DMS53 treated with DMSO at 0.1 percent for 48 hours (cell line): ENCODE data around the gene DMWD.

Source experiments
- DNase-seq: peaks from one replicate; lab custom pipeline; 2025; ENCODE audit not compliant: unreplicated experiment; lab: John Stamatoyannopoulos, UW

Gene DMWD

DNA sequence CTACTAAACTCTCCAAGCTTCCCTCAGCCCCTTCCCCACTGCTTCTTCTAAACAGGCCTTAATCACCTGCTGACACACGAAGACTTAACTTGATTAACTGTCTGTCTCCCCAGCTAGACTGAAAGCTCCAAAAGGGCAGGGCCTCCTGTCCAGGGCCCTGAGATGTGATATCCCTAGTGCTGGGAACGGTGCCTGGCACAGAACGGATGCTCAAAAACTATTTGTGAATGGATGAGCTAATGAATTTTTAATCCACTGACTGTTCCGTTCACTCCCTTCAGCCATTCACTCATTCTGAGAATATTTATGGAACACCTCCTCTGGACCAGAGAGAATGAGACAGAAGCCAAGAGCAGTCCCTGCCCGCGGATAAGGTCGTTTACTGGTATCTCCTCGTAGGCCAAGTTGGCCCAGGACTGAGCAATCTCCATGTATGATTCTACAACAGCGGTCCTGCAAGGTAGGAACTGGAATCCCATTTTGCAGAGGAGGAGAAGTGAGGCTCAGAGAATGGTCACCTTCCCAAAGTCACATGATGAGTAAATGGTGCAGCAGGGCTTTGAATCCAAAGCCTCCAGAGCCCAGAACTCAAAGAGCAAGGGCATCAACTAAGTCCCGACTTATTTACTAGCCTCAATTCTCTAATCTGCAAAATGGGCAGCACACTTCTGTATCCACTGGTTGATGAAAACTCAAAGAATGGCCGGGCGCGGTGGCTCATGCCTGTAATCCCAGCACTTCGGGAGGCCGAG lies 3.4 kb downstream of the DMWD start:
- no peak for DNase-seq

DNA sequence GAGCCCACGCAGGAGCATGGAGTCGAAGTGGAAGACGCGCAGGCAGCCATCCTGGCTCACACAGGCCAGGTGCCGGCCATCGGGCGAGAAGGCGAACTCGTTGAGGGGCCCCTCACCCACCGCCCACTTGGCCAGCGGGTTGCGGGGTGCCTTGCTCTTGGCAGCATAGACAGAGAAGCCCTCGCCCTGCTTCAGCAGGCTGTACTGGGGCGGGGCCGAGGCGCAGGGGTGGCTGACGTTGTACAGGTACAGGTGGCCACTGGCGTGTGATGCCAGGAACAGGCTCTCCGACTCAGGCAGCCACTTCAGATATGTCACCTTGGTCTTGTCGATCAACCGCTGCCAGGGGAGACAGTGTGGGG lies 6.1 kb downstream of the DMWD start:
- no peak for DNase-seq

DNA sequence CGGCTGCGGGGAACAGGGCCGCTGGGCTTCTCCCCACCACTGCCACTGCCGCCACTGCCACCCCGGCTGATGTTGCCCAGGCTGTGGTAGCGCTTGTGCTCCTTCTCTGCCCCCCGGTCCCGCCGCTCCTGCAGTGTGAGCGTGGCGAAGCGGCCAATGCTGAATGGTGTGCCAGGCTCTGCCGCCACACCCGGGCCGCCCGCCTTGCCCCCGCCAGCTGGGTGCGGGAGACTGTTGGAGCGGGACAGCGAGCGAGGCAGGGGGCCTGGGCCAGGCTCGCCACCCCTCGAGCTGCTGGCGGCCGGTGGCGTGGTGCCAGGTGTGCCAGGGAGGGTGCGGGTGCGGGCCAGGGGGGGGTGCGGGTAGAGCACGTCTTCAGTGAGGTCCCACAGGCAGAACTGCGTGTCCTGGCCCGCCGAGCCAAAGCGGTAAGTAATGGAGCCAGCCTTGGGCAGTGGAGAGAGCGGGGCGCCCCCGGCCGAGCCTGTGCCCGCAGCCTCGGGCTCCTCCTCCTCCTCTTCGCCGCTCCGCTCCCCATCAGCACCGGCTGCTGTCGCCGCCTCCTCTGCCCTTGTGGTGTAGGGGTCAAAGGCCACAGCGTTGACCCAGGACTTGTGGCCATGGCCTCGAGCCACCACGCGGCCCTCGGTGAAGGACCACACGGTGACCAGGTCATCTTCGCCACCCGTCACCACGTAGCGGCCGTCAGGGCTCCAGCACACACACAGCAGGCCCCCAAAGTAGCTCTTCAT lies 6.7 kb downstream of the DMWD start:
- DNase-seq, result no peak

DNA sequence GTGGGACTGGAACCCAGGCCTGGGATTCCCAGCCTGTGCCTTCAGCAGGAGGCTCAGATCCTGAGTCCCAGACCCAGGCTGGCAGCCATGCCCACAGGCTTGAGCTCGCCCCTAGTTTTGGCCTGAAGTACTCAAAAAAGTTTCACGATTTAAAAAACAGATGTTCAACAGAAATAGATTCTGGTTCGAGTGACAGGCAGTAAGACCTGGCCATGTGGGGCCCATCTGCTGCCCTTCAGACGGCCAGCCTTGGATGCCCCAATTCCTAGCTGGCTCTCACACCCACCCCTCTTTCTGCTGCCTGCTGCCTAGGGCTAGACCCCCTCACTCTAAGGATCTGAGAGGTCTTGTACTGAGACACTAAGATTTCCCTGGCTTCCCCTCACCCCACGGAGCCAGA lies 7.5 kb downstream of the DMWD start:
- DNase-seq, result no peak

DNA sequence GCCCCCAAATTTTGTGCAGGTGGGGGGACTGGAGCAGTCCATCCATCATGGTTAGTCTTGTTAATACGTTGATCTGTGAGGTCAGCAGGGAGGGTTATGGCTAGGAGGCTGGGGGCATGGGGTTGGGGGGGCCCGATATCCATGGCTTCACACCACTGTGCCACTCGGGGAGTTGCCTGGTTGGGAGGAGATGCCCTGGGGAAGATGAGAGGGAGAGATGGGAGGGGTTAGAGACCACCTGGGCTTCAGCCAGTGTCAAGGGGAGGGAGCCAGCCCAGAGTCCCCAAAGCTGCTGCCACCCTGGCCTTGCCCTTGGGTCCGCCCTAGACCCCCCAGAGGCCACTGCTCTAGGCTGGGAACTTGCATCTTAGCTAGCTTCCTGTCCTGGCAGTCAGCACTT lies 8.5 kb downstream of the DMWD start:
- no peak for DNase-seq

DNA sequence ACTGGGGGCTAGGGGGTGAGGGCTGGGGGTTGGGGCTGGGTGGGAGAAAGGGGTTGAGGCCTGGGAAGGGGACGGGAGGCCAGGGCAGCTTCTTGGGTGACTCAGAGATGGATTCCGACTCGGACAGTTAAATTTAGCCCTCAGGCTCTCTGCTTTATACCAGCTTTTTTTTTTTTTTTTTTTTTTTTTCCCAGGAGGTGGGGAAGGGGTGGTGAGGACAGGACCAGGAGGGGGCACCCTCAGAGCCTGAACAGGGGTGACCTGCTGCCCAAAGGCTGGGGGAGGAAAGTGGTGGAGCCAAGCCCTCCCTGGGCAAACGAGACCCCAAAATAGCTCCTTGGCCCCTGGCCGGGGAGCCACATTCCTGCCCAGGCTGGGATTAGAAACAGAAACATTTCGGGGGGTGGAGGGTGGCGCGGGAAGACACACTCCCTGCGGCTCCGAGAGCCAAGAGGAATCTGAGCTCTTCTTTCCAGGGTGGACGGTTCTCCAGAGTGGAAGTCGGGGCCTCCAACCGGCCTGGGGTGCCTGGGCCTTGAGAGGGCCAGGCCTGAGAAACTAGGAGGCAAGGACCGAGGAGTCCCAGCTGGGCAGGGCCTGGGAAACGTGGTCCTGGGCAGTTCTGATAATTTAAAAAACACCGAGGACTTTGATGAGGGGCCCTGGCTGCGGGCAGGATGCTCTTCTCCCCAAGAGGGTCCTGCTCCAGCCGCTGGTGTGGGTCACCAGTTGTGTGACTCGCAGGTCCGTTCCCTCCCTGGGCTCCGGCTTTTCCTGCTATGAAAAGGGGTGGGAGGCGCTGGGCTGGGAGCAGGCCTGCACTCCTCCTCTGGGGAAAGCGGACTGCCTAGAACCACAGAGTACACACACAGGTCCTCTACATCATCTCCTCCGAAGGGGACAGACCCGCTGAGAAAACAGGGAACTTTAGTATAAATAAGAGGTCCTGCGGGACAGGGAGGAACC lies 9.5 kb downstream of the DMWD start:
- no peak for DNase-seq

DNA sequence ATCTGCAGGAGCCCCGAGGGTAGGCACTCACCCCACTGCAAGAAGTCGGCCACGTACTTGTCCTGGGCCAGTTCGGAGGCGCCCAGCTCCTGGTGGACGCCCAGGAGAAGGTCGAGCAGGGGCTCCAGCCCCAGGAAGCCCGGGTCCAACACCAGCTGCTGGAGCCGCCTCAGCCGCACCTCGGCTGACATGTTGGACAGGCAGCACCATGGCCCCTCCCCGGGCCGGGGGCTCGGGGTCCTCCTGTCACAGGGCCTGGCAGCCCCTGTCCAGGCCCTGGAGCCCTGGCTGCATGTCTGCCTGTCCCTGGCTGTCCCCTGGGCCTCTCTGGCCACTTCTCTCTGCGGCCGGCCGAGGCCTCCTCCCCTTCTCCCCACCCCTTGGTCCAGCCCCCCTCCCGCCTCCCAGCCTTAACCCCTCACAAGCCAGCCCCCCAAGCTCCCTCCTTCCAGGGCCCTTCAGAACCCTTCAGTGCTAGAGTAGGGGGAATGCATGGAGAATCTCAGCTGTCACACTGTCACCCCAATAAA lies 10.4 kb downstream of the DMWD start, which contains the start of gene DMPK:
Gene DMPK (minus strand): TSS at position 329 of the 530 bp plus-strand sequence. CDS start 138 bp downstream, at position 191.
- DNase-seq, result peak; percentile 11

DNA sequence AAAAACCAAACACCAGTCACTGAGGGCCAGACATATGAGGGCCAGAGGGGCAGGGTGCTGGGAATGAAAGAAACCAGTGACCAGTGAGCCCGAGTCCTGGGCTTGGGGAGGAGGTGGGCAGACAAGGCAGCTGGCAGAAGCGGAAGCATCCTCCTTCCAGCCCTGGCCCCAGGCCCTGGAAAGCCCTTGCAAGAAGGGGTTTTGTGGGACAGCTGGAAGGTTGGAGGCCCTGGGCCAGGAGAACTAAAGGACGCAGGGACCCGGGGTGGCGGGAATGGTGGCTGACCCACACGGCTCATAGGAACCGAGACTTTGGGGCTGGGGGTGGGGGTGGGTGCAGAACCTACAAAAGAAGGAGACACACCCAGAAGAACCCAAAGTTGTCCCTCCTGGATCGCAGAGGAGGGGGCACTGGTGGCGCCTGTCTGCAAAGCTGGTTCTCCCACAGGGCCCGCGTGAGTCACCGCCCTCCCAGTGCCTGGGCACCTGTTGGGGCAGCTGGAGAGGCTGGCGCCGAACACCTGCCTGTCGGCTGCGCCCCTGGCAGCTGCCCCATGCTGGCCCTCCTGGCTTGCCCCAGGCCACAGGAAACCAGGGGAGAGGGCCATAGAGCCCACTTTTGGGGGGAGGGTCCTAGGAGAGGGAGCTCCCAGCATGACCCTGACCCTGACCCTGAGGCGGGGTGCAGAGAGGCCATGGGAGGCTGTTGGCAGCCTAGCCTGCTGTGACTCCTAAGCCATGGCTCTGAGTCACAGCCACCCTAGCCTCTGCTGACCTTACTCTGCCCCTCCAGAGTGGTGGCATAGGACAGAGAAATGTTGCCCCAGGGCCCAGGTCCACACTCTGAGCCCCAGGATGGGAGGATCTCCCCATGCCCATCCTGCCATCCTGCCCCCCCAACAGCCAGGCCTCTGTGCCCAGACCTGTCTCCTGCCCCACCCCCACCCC lies 11.2 kb downstream of the DMWD start:
- DNase-seq, result peak; percentile 76

DNA sequence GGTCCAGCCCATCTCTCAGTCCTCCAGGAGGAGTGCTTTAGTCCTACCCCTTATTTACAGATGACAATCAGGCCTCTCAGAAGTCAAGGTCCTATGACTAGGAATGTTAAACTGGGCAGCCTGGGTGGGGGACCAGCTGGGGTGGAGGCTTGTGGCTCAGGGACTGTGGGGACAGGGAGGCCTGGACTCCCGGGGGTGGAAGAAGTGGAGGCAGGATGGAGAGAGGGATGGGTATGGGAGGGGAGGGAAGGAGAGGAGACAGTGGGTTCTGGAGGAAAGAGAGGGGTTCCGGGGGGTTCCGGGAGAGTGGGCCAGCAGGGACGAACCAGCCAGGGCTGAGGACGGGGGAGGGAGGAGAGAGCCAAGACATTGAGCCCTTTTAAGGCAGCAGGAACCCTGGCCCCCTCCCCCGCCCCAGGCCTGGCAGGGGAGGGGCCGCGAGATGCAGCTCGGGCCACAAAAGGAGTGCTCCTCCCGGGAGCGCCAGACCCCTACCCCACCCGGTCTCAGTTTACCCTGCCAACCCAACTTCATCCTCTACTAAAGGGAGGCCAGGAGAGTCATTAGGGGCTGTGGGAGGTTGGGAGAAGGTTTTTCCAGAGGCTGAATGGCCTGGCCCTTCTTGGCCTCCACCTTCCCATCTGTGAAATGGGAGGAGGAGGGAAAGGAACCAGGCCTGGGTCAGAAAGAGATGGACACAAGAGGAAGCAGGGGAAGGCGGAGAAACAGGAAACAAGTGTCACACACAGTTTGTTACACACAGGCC lies 12.0 kb downstream of the DMWD start:
- no peak for DNase-seq

DNA sequence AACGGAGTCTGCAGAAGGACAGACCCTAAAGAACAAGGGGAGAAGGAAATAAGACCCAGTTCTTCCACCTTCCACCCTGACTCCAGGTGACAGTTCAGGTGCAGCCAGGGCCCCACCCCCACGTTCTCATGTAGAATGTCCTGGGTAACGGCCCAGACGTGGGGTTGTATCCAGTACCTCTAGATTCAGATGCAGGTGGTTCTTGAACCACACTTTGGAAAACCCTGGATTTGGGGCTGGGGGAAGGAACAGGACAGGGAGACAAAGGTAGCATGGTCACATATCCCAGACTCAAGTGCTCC lies 12.5 kb downstream of the DMWD start:
- DNase-seq, result no peak

DNA sequence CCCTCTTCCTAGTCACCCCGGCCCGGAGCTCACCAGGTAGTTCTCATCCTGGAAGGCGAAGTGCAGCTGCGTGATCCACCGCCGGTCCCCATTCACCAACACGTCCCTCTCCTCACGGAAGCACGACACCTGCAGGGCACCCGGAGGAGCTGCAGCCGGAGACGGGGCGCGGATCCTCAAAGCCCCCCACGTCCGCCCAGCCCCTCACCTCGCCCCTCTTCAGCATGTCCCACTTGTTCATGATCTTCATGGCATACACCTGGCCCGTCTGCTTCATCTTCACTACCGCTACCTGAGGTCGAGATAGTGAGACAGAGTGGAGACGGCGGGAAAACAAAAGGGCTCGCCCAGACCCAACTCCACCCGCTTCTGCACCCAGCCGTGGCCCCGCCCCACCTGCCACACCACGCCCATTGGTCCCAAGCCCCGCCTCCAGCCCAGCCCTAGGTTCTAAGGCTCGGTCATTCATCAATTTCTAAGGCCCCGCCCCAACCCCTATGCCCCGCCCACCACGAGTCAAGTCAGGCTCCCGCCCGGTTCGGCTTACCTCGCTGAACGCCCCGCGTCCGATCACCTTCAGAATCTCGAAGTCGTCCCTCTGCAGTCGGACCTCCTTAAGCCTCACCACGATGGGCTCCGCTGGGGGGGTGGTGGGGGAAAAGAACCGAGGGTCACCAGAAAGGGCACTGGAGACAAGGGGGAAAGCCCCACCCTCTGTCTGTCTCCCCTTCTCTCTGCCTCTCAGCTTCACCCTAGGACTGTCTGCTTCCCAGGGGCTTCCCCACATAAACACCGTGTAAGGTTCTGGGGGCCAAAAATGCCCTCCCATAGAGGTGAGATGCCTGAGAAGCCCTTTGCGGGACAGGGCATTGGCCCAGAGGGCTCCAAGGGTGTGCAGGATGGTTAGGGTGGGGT lies 13.2 kb downstream of the DMWD start:
- no peak for DNase-seq

DNA sequence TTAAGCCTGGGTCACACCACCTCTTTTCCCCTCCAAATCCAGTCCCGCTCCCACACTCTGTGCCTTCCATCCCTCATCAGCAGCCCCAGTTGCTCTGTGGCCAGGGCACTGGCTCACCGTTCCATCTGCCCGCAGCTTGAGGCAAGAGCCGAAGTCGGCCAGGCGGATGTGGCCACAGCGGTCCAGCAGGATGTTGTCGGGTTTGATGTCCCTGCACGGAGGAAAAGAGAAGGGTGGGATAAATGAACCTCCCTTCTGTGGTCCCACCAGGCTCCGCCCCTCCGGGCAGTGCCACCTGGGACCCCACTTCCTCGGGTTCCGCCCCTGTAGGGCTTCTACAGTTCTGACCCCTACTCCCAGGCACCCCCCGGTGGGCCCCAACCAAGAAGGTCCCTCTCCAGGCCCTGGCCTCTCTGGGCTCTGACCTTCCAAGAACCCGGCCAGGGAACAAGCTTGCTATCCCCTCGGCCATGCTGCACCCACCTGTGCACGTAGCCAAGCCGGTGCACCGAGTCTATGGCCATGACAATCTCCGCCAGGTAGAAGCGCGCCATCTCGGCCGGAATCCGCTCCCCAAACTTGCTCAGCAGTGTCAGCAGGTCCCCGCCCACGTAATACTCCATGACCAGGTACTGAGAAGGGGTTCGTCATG lies 14.5 kb downstream of the DMWD start:
- DNase-seq, result no peak

DNA sequence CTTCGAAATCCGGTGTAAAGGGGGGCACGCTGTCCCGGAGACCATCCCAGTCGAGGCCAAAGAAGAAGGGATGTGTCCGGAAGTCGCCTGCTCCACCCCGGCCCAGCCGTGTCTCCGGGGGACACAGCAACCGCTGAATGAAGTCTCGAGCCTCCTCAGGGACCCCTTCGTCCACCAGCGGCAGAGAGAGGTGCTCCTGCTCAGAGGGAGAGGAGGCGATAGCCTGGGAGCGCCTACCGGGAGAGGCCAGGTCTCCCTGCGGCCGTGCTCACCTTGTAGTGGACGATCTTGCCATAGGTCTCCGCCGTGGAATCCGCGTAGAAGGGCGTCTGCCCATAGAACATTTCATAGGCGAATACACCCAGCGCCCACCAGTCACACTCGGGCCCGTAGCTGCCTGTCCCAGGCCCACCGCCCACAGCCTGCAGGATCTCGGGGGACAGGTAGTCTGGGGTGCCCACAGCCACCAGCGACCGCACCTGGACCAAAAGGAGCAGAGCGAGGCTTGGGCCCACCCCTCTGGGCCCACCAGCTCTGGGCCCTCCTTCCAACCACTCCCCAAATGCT lies 15.2 kb downstream of the DMWD start:
- no peak for DNase-seq

DNA sequence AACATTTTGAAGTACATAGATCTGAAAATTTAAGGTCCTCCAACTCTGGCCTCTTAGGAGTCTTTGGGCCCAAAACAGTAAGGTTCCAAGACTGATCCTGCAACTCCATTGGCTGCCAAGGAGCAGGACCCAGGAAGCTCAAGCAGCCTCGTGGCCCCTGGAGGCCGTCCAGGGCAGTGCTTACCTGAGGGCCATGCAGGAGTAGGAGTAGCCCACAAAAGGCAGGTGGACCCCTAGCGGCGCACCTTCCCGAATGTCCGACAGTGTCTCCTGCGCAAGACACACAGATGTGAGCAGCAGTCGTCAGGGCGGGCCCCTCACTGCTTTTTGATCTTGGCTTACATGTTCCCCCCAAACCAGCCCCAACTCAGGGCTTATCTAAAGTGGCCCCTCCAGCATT lies 17.9 kb downstream of the DMWD start:
- DNase-seq, result no peak

DNA sequence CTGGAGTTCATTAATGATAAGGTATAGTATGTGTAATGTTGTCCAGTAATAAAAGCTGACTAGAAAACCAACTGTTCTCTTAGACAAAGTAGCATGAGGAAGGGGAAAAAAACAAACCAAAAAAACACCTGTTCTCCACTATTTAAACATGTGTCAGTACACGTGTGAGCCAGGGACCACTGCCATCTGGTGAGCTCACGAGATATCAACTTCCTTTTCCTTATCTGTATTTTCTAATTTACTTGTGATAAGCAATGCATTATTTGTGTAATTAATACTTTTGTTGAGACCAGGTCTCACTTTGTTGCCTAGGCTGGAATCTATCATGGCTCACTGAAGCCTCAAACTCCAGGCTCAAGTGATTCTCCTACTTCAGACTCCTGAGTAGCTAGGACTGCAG lies 19.3 kb downstream of the DMWD start:
- peak; percentile 38 for DNase-seq

DNA sequence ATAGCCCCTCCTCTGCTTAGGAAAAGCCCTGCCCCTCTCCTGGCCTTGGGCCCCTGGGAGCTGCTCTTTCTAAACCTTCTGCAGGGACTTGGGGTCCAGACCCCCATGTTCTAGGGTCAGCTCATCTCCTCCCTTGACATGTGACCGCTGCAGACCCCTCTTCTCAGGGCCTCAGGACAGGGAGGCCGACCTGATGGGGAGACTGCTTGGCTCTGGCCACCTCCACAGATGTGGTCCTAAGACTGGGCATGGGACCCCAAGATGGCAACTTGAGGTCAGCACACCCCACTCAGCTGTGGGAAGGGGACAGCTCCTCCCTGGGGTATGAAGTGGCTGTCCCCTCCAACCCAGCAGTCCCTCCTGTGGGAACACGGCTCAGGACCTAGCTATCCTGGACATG lies 19.7 kb downstream of the DMWD start:
- DNase-seq, result no peak

DNA sequence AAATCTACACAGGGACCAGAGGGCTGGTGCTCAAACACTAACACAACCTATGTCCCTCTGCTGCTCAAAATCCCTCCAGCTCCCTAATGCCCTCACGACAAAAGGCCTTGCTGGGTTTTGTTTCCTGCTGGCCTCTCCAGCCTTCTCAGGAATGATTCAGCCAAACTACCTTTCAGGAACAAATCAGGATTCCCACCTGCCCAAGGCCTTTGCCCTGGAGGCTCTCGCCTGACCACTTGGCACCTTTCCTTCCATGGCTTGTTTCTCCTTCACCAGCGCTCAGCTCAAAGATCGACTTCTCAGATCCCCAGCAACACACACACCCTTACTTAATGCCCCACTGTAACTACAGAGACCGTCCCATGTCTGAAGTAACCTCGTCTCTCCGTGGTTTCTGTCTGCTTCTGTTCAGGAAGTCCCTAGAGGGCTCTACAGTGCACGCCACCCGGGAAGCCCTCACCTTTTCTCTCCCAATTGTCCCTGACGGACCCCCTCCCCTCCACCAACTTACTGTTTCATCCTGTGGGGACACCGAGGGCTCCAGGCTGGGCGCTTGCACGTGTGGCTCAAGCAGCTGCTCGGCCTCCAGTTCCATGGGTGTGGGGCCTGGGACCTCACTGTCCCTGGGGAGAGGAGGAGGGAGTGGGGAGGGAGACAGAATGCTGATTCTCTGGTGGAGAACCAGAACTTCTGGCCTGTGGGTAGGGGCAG lies 20.4 kb downstream of the DMWD start:
- DNase-seq, result peak; percentile 41
